GM18507 (cell line): ENCODE data around the gene PDCL2.

Experiments
- DNase-seq: peaks from one replicate; pipeline ENCODE4 v3.0.0; 2011; ENCODE audit warnings: low read depth; ENCODE audit not compliant: insufficient read length; ENCODE audit errors: extremely low spot score
- FAIRE-seq: peaks from 2 replicates; lab custom pipeline; 2011; peaks lifted over from hg19 to GRCh38; lab: Jason Lieb, UNC

The PDCL2 gene

GRCh38 chr4:55545641-55546505, 46.2 kb downstream of the PDCL2 start:
- DNase-seq (peak; percentile 22), FAIRE-seq (peak; percentile 67)

GRCh38 chr4:55545151-55545550, 46.9 kb downstream of the PDCL2 start:
- FAIRE-seq (no peak), DNase-seq (no peak)

GRCh38 chr4:55543858-55544257, 48.2 kb downstream of the PDCL2 start:
- FAIRE-seq (peak; percentile 45), DNase-seq (no peak)

GRCh38 chr4:55540271-55540670, 51.8 kb downstream of the PDCL2 start:
- no peak for DNase-seq
- FAIRE-seq: no peak

- FAIRE-seq (no peak), DNase-seq (no peak)
Observed at GRCh38 chr4:55539658-55540057, 52.4 kb downstream of the PDCL2 start.

- DNase-seq: no peak
- FAIRE-seq: no peak
Observed at GRCh38 chr4:55538531-55538930, 53.5 kb downstream of the PDCL2 start.

- FAIRE-seq: no peak
- no peak for DNase-seq
Observed at GRCh38 chr4:55534306-55534705, 57.7 kb downstream of the PDCL2 start.

GRCh38 chr4:55530691-55531090, 61.4 kb downstream of the PDCL2 start:
- DNase-seq (no peak), FAIRE-seq (no peak)

GRCh38 chr4:55530167-55530566, 61.9 kb downstream of the PDCL2 start:
- no peak for FAIRE-seq
- DNase-seq: no peak

GRCh38 chr4:55528491-55528890, 63.6 kb downstream of the PDCL2 start:
- FAIRE-seq (no peak), DNase-seq (no peak)

GRCh38 chr4:55524844-55525571, 67.0 kb downstream of the PDCL2 start:
- FAIRE-seq: no peak
- no peak for DNase-seq

GRCh38 chr4:55518442-55518841, 73.6 kb downstream of the PDCL2 start:
- FAIRE-seq (no peak), DNase-seq (no peak)

GRCh38 chr4:55517526-55518229, 74.4 kb downstream of the PDCL2 start:
- FAIRE-seq: peak; percentile 53
- no peak for DNase-seq

- DNase-seq (no peak), FAIRE-seq (no peak)
Observed at GRCh38 chr4:55512922-55513571, 79.0 kb downstream of the PDCL2 start.

- FAIRE-seq (no peak), DNase-seq (no peak)
Observed at GRCh38 chr4:55512077-55512476, 80.0 kb downstream of the PDCL2 start.

- no peak for FAIRE-seq
Observed at GRCh38 chr4:55510685-55511084, 81.4 kb downstream of the PDCL2 start.

GRCh38 chr4:55509266-55509665, 82.8 kb downstream of the PDCL2 start:
- DNase-seq (no peak), FAIRE-seq (no peak)

More at GRCh38 chr4:55510685-55511084, 81.4 kb downstream of the PDCL2 start:
- no peak for DNase-seq

GRCh38 chr4:55507612-55508011, 84.4 kb downstream of the PDCL2 start:
- no peak for DNase-seq

More at GRCh38 chr4:55507612-55508011, 84.4 kb downstream of the PDCL2 start:
- FAIRE-seq: no peak
